Testis (tissue), 2 donors: Measurements from ENCODE around the gene ADAMTS12.

Source experiments
- POLR2A ChIP-seq: fragments of 450-650 bp; IDR thresholded peaks from one replicate; pipeline ENCODE4 v1.6.1; 2017; ENCODE audit warnings: antibody characterized with exemption, mild to moderate bottlenecking, moderate library complexity
- TF ChIP-seq, protein P1 (sequence below), 3 experiments: fragments of 450-650 bp in 2 of 3; fragments of 200-600 bp in 1 of 3; sonication (generic) in 1 of 3; IDR thresholded peaks; one replicate each; pipeline ENCODE4 v1.5.1; 2016 to 2019; ENCODE audit warnings: antibody characterized with exemption in 3 of 3, mild to moderate bottlenecking in 2 of 3, moderate library complexity in 1 of 3

DNA sequence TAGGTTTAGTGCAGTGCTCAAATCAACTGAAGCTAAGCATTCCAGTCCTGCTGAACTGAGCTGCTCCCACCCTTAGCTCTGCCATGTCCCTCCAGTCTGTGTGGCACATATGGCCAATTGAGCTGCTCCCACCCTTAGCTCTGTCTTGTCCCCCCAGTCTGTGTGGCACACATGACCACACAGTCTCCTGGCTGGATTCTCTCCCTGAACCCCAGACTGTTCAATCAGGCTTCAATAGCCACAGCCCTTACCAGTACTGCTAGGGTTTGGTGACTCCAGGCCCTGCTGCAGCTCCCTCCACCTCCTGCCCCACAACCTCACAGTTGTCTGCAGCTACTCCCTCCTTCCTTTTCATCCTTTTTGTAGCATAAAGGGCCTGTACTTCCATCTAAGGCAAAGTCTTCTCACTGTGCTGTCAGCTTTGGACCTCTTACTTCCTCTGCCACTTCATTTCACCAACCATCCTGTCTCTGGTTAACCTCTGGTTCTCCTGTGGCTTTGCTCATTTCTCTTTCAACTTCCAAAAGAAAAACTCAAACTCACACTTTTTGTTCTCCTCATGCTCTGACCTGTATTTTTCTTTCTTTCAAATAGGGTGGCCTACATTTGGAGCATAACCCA, 50.8 kb downstream of the ADAMTS12 start:
- TF ChIP-seq, protein P1, sequence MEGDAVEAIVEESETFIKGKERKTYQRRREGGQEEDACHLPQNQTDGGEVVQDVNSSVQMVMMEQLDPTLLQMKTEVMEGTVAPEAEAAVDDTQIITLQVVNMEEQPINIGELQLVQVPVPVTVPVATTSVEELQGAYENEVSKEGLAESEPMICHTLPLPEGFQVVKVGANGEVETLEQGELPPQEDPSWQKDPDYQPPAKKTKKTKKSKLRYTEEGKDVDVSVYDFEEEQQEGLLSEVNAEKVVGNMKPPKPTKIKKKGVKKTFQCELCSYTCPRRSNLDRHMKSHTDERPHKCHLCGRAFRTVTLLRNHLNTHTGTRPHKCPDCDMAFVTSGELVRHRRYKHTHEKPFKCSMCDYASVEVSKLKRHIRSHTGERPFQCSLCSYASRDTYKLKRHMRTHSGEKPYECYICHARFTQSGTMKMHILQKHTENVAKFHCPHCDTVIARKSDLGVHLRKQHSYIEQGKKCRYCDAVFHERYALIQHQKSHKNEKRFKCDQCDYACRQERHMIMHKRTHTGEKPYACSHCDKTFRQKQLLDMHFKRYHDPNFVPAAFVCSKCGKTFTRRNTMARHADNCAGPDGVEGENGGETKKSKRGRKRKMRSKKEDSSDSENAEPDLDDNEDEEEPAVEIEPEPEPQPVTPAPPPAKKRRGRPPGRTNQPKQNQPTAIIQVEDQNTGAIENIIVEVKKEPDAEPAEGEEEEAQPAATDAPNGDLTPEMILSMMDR (IDR thresholded peaks at IDR 0.05), result no peak
- no peak for TF ChIP-seq POLR2A
